Prostate gland (tissue), 2 donors: ENCODE data around the gene PRPF6. TPM values are rescaled to one million over a fixed set of nuclear protein-coding genes. Genes with fewer than 3 reads are reported as not detected.
A peak's percentile ranks its signal among the peaks of the same experiment; 100 is the strongest.

ENCODE experiments used
- DNase-seq: peaks from one replicate; pipeline ENCODE4 v3.0.0-alpha.2; 2019; ENCODE audit warnings: low spot score
- H3K27ac ChIP-seq, 2 donors: fragments of 200-600 bp; sonication (generic); 2 replicates each; pipeline ENCODE4 v1.5.1; 2017 to 2019
- H3K27me3 ChIP-seq: fragments of 200-600 bp; sonication (generic); replicated peaks from 2 replicates; pipeline ENCODE4 v1.5.1; 2019; ENCODE audit not compliant: insufficient read depth
- H3K36me3 ChIP-seq, 2 donors: fragments of 200-600 bp; sonication (generic); 1 replicate in 1 of 2; 2 replicates in 1 of 2; pipeline versions ENCODE4 v1.5.1 to v1.8.1; 2017 to 2019
- H3K4me1 ChIP-seq: fragments of 200-600 bp; sonication (generic); replicated peaks from 2 replicates; pipeline ENCODE4 v1.5.1; 2019
- H3K4me3 ChIP-seq, 2 donors: fragments of 200-600 bp; sonication (generic); 2 replicates each; pipeline ENCODE4 v1.5.1; 2017 to 2019
- H3K9me3 ChIP-seq: fragments of 200-600 bp; sonication (generic); 2 replicates; pipeline ENCODE4 v1.5.1; 2017
- CTCF ChIP-seq, 4 experiments: fragments of 200-600 bp in 2 of 4; fragments of 450-650 bp in 2 of 4; sonication (generic) in 2 of 4; IDR thresholded peaks; 1 replicate in 3 of 4; 2 replicates in 1 of 4; pipeline ENCODE4 v1.5.1; 2016 to 2019; ENCODE audit warnings: antibody characterized with exemption in 4 of 4, mild to moderate bottlenecking in 2 of 4, moderate library complexity in 2 of 4
- POLR2A ChIP-seq: fragments of 450-650 bp; IDR thresholded peaks from one replicate; pipeline ENCODE4 v1.6.1; 2016; ENCODE audit warnings: antibody characterized with exemption, mild to moderate bottlenecking
- POLR2AphosphoS5 ChIP-seq: sonication (generic); formaldehyde crosslinking; IDR thresholded peaks from one replicate; pipeline ENCODE4 v1.6.1; 2017; ENCODE audit warnings: antibody characterized with exemption
- WGBS: methylation state at CpG from one replicate; pipeline ENCODE4 v1.1.5; 2018; 5-methylcytosine and 5-hydroxymethylcytosine counted together
- intact Hi-C: fragments of 100-400 bp; cut with DNase I; formaldehyde crosslinking; loops from one replicate; pipeline ENCODE4 v1.14.2; 2022
- total RNA-seq, 2 donors: library from RNA; depleted of rRNA; stranded (reverse); fragments of >200 nt; gene quantifications; one replicate each; pipeline ENCODE4 v1.1.0, GENCODE V29; 2016

Gene PRPF6
- total RNA-seq, 2 donors from 2014 or later, result 60.9 to 99.6 TPM

GRCh38 chr20:64063389-64064144, 82.6 kb downstream of the PRPF6 start:
- Histone ChIP-seq H3K27me3 (no peaks in the 10 kb centered on the region), H3K4me1 (peaks cover 10% of the 10 kb centered on the region), H3K36me3 (no peaks in the 10 kb centered on the region), H3K27ac (peak overlapping the region; percentile 53 to 83), H3K4me3 (peak overlapping the region; percentile 67 to 88), H3K9me3 (no peaks in the 10 kb centered on the region)
- WGBS, result 1% methylated on average over 50 of the region's 51 CpGs
- intact Hi-C loops, result loop anchor here (10.0 kb wide), 1 partner anchor 169 kb away; the partner anchor contains the start of gene DNAJC5
- TF ChIP-seq POLR2AphosphoS5, result no peak
- TF ChIP-seq POLR2A, result no peak
- TF ChIP-seq CTCF (IDR thresholded peaks at IDR 0.05), result no peak
- no peak for DNase-seq

GRCh38 chr20:64064145-64064698, 83.3 kb downstream of the PRPF6 start:
- intact Hi-C loops, result loop anchor here (10.0 kb wide), 1 partner anchor 169 kb away; the partner anchor contains the start of gene DNAJC5
- H3K27me3 ChIP-seq, result no peaks in the 10 kb centered on the region
- DNase-seq, result no peak
- WGBS, result 37% methylated on average over 12 of the region's 12 CpGs
- H3K4me1 ChIP-seq, result peaks cover 10% of the 10 kb centered on the region
- no peaks in the 10 kb centered on the region for H3K36me3 ChIP-seq
- H3K27ac ChIP-seq, result no peak overlapping the region
- no peaks in the 10 kb centered on the region for H3K9me3 ChIP-seq
- H3K4me3 ChIP-seq, result peak overlapping the region; percentile 67 to 88
- no peak for TF ChIP-seq POLR2AphosphoS5
- TF ChIP-seq CTCF (IDR thresholded peaks at IDR 0.05), result no peak
- TF ChIP-seq POLR2A, result no peak

- H3K27ac ChIP-seq, result no peak overlapping the region
- H3K27me3 ChIP-seq, result no peaks in the 10 kb centered on the region
- WGBS, result 58% methylated on average over 27 of the region's 27 CpGs
- H3K4me1 ChIP-seq, result peaks cover 10% of the 10 kb centered on the region
- no peaks in the 10 kb centered on the region for H3K36me3 ChIP-seq
- no peaks in the 10 kb centered on the region for H3K9me3 ChIP-seq
- no peak for DNase-seq
- H3K4me3 ChIP-seq, result no peak overlapping the region
- intact Hi-C loops, result loop anchor here (10.0 kb wide), 1 partner anchor 171 kb away; the partner anchor contains the start of gene DNAJC5
- TF ChIP-seq CTCF (IDR thresholded peaks at IDR 0.05) (no peak), POLR2A (no peak), POLR2AphosphoS5 (no peak)
Measured at GRCh38 chr20:64065062-64065973, 84.4 kb downstream of the PRPF6 start.

- no peaks in the 10 kb centered on the region for H3K27me3 ChIP-seq
- intact Hi-C loops, result loop anchor here (10.0 kb wide), 1 partner anchor 171 kb away; the partner anchor contains the start of gene DNAJC5
- WGBS, result 43% methylated on average over 5 of the region's 5 CpGs
- H3K4me1 ChIP-seq, result peaks cover 10% of the 10 kb centered on the region
- H3K9me3 ChIP-seq, result no peaks in the 10 kb centered on the region
- no peak overlapping the region for H3K27ac ChIP-seq
- no peak overlapping the region for H3K4me3 ChIP-seq
- no peak for DNase-seq
- no peaks in the 10 kb centered on the region for H3K36me3 ChIP-seq
- TF ChIP-seq POLR2A (no peak), POLR2AphosphoS5 (no peak), CTCF (IDR thresholded peaks at IDR 0.05) (no peak)
Measured at GRCh38 chr20:64065974-64066343, 85.0 kb downstream of the PRPF6 start.
